Neural cell (in vitro differentiated cells): ENCODE results near the gene CCDC12. TPM values are rescaled to one million over a fixed set of nuclear protein-coding genes. Genes with fewer than 3 reads are reported as not detected.

Source experiments
- H2AFZ ChIP-seq: fragments of 200-600, 300-800 bp; sonication (generic), shearing (Covaris generic); 2 replicates; pipeline ENCODE4 v1.6.0; 2014; ENCODE audit warnings: low read depth, mild to moderate bottlenecking, antibody characterized with exemption, low read length, moderate library complexity
- H3F3A ChIP-seq: fragments of 200-600 bp; shearing (Covaris generic); 2 replicates; pipeline ENCODE4 v1.6.1; 2016; ENCODE audit warnings: mild to moderate bottlenecking, moderate library complexity, mixed read lengths, antibody characterized with exemption, low read length; ENCODE audit not compliant: insufficient read depth, poor library complexity, severe bottlenecking
- H3K27ac ChIP-seq: fragments of 200-600, 300-800 bp; sonication (generic), shearing (Covaris generic); 2 replicates; pipeline ENCODE4 v1.5.1; 2014; ENCODE audit warnings: mild to moderate bottlenecking, low read length, moderate library complexity
- H3K27me3 ChIP-seq: fragments of 300-800, 200-600 bp; sonication (generic), shearing (Covaris generic); 2 replicates; pipeline ENCODE4 v1.6.0; 2014; ENCODE audit warnings: mild to moderate bottlenecking, low read depth, low read length, moderate library complexity; ENCODE audit not compliant: insufficient read depth
- H3K36me3 ChIP-seq: fragments of 300-800, 200-600 bp; sonication (generic), shearing (Covaris generic); 2 replicates; pipeline ENCODE4 v1.5.1; 2014; ENCODE audit warnings: mild to moderate bottlenecking, antibody characterized with exemption, low read length, moderate library complexity; ENCODE audit not compliant: insufficient read depth
- H3K4me2 ChIP-seq: fragments of 300-800, 200-600 bp; sonication (generic), shearing (Covaris generic); 2 replicates; pipeline ENCODE4 v1.6.0; 2014; ENCODE audit warnings: mild to moderate bottlenecking, low read length
- H3K4me3 ChIP-seq: fragments of 300-800, 200-600 bp; sonication (generic), shearing (Covaris generic); 2 replicates; pipeline ENCODE4 v1.5.1; 2014; ENCODE audit warnings: mild to moderate bottlenecking, low read length, moderate library complexity
- H3K79me2 ChIP-seq: fragments of 200-600 bp; shearing (Covaris generic); replicated peaks from 2 replicates; pipeline ENCODE4 v1.6.0; 2014; ENCODE audit warnings: mild to moderate bottlenecking, low read length, moderate library complexity; ENCODE audit not compliant: insufficient read depth
- H3K9ac ChIP-seq: fragments of 300-800, 200-600 bp; sonication (generic), shearing (Covaris generic); 2 replicates; pipeline ENCODE4 v1.6.1; 2016; ENCODE audit warnings: mild to moderate bottlenecking, low read length, mixed read lengths
- H3K9me2 ChIP-seq: fragments of 200-600 bp; shearing (Covaris generic); 2 replicates; pipeline ENCODE4 v1.6.1; 2016; ENCODE audit warnings: mild to moderate bottlenecking, low read length, mixed read lengths; ENCODE audit not compliant: insufficient read depth
- H3K9me3 ChIP-seq: fragments of 200-600, 300-800 bp; sonication (generic), shearing (Covaris generic); 2 replicates; pipeline ENCODE4 v1.6.1; 2016; ENCODE audit warnings: mild to moderate bottlenecking, mixed run types, low read length, moderate library complexity, mixed read lengths
- H4K20me1 ChIP-seq: fragments of 200-600 bp; shearing (Covaris generic); 2 replicates; pipeline ENCODE4 v1.6.1; 2016; ENCODE audit warnings: mild to moderate bottlenecking, mixed run types; ENCODE audit not compliant: insufficient read depth
- EP300 ChIP-seq: fragments of 450-650 bp; conservative IDR thresholded peaks from 2 replicates; pipeline ENCODE4 v1.6.1; 2014; ENCODE audit warnings: antibody characterized with exemption, mild to moderate bottlenecking, moderate library complexity; ENCODE audit not compliant: poor library complexity, severe bottlenecking
- EZH2 ChIP-seq: fragments of 200-600, 300-800 bp; shearing (Covaris generic), sonication (generic); IDR thresholded peaks from 2 replicates; pipeline ENCODE4 v1.6.1; 2014; ENCODE audit warnings: antibody characterized with exemption, low read length, borderline replicate concordance, mild to moderate bottlenecking; ENCODE audit not compliant: insufficient read depth, poor library complexity, severe bottlenecking
- MXI1 ChIP-seq: fragments of 450-650 bp; conservative IDR thresholded peaks from 2 replicates; pipeline ENCODE4 v1.6.1; 2014; ENCODE audit warnings: antibody characterized with exemption, mild to moderate bottlenecking; ENCODE audit not compliant: poor library complexity, severe bottlenecking
- POLR2AphosphoS5 ChIP-seq: IDR thresholded peaks from 2 replicates; pipeline ENCODE4 v1.6.1; 2012
- RAD21 ChIP-seq: fragments of 450-650 bp; conservative IDR thresholded peaks from 2 replicates; pipeline ENCODE4 v1.6.1; 2014; ENCODE audit warnings: antibody characterized with exemption, mild to moderate bottlenecking, moderate library complexity
- SMC3 ChIP-seq: fragments of 450-650 bp; conservative IDR thresholded peaks from 2 replicates; pipeline ENCODE4 v1.6.1; 2014; ENCODE audit warnings: antibody characterized with exemption, mild to moderate bottlenecking, moderate library complexity; ENCODE audit not compliant: poor library complexity
- TAF1 ChIP-seq: IDR thresholded peaks from 2 replicates; pipeline ENCODE4 v1.6.1; 2012; ENCODE audit warnings: low read depth
- polyA plus RNA-seq: library from polyadenylated mRNA; depleted of rRNA; stranded (reverse); fragments of >200 nt; gene quantifications from 2 replicates; pipeline ENCODE4 v1.2.3, GENCODE V29; 2014
- TF ChIP-seq, protein P1 (sequence below): fragments of 450-650 bp; IDR thresholded peaks from 2 replicates; pipeline ENCODE4 v1.5.1; 2014; ENCODE audit warnings: antibody characterized with exemption, mild to moderate bottlenecking, moderate library complexity; ENCODE audit not compliant: poor library complexity, severe bottlenecking
- TF ChIP-seq, protein P2 (sequence below): IDR thresholded peaks from 2 replicates; pipeline ENCODE4 v1.6.1; 2012; ENCODE audit warnings: borderline replicate concordance

Gene CCDC12
- polyA plus RNA-seq, 1 donor from 2014 or later, result 46.4 TPM

- H3K36me3 ChIP-seq, result no peaks in the 10 kb centered on the region
- H3K4me3 ChIP-seq, result no peak overlapping the region
- H3K79me2 ChIP-seq, result peaks cover 31% of the 10 kb centered on the region
- H2AFZ ChIP-seq, result no peak overlapping the region
- peaks cover 3% of the 10 kb centered on the region for H3K9me3 ChIP-seq
- no peaks in the 10 kb centered on the region for H3F3A ChIP-seq
- TF ChIP-seq RAD21 (no peak), EP300 (no peak), POLR2AphosphoS5 (no peak), SMC3 (no peak), MXI1 (no peak), EZH2 (no peak)
- TF ChIP-seq, protein P1, sequence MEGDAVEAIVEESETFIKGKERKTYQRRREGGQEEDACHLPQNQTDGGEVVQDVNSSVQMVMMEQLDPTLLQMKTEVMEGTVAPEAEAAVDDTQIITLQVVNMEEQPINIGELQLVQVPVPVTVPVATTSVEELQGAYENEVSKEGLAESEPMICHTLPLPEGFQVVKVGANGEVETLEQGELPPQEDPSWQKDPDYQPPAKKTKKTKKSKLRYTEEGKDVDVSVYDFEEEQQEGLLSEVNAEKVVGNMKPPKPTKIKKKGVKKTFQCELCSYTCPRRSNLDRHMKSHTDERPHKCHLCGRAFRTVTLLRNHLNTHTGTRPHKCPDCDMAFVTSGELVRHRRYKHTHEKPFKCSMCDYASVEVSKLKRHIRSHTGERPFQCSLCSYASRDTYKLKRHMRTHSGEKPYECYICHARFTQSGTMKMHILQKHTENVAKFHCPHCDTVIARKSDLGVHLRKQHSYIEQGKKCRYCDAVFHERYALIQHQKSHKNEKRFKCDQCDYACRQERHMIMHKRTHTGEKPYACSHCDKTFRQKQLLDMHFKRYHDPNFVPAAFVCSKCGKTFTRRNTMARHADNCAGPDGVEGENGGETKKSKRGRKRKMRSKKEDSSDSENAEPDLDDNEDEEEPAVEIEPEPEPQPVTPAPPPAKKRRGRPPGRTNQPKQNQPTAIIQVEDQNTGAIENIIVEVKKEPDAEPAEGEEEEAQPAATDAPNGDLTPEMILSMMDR, result no peak
- TF ChIP-seq, protein P2, sequence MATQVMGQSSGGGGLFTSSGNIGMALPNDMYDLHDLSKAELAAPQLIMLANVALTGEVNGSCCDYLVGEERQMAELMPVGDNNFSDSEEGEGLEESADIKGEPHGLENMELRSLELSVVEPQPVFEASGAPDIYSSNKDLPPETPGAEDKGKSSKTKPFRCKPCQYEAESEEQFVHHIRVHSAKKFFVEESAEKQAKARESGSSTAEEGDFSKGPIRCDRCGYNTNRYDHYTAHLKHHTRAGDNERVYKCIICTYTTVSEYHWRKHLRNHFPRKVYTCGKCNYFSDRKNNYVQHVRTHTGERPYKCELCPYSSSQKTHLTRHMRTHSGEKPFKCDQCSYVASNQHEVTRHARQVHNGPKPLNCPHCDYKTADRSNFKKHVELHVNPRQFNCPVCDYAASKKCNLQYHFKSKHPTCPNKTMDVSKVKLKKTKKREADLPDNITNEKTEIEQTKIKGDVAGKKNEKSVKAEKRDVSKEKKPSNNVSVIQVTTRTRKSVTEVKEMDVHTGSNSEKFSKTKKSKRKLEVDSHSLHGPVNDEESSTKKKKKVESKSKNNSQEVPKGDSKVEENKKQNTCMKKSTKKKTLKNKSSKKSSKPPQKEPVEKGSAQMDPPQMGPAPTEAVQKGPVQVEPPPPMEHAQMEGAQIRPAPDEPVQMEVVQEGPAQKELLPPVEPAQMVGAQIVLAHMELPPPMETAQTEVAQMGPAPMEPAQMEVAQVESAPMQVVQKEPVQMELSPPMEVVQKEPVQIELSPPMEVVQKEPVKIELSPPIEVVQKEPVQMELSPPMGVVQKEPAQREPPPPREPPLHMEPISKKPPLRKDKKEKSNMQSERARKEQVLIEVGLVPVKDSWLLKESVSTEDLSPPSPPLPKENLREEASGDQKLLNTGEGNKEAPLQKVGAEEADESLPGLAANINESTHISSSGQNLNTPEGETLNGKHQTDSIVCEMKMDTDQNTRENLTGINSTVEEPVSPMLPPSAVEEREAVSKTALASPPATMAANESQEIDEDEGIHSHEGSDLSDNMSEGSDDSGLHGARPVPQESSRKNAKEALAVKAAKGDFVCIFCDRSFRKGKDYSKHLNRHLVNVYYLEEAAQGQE, result no peak
- no peaks in the 10 kb centered on the region for H3K9me2 ChIP-seq
- H3K27me3 ChIP-seq, result no peaks in the 10 kb centered on the region
- no peak overlapping the region for H3K4me2 ChIP-seq
- H4K20me1 ChIP-seq, result no peaks in the 10 kb centered on the region
- H3K27ac ChIP-seq, result no peak overlapping the region
- no peak overlapping the region for H3K9ac ChIP-seq
Observed at GRCh38 chr3:46950177-46950576, 26.4 kb downstream of the CCDC12 start.

DNA sequence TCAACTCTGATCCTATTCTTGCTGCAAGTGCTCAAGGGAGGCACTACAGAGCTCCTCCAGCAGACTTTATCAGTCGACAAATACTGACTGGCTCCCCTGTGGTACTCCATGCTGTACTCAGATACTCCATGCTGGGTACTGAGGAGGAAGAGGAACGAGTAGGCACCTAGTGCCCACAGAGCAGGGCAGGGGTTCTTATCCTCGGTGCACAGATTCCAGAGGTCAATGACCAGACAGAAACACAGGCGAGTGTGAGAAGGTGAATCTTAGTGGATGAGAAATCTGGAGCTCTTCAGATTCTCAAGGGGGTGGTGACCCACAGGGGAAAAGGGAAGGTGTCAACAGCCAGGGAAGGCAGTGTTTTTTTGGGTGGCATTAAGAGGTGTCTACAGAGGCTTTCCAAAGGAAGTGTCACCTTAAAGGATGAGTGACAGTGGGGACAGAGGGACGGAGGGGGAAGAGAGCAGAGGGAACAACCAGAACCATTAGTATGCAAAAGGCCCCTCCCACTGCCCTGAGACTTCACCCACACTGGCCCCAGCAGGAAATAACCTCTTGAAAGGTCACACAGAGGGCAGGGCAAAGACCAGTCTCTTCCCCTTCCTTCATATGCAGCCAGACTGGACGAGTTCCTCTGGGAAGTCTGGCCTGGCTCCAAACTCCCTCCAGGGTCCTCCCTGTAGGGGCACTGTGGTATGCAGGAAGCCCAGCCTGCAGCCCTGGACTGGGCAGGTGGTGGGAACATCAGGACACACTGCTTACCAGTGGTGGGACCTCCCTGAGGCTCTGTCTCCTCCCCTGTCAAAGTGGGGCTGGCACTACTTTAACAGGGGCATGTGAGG, 27.5 kb downstream of the CCDC12 start:
- Histone ChIP-seq H3K36me3 (no peaks in the 10 kb centered on the region), H4K20me1 (no peaks in the 10 kb centered on the region), H3K4me2 (no peak overlapping the region), H3K4me3 (no peak overlapping the region), H3K27ac (no peak overlapping the region), H3K9me3 (peaks cover 3% of the 10 kb centered on the region), H3K79me2 (peaks cover 28% of the 10 kb centered on the region), H2AFZ (no peak overlapping the region), H3K9me2 (no peaks in the 10 kb centered on the region), H3K27me3 (no peaks in the 10 kb centered on the region), H3K9ac (no peak overlapping the region), H3F3A (no peaks in the 10 kb centered on the region)
- no peak for TF ChIP-seq MXI1
- TF ChIP-seq, protein P2, result no peak
- no peak for TF ChIP-seq RAD21
- TF ChIP-seq EP300, result no peak
- no peak for TF ChIP-seq POLR2AphosphoS5
- no peak for TF ChIP-seq SMC3
- no peak for TF ChIP-seq EZH2
- TF ChIP-seq TAF1, result no peak
- TF ChIP-seq, protein P1, result no peak
